ENCODE results near the gene MAPK6. TPM values are rescaled to one million over a fixed set of nuclear protein-coding genes. Genes with fewer than 3 reads are reported as not detected.

Gene MAPK6
- polyA plus RNA-seq, 1 donor (not counting 4 experiments of a cell fraction or from before 2014, with no cell fraction given): 103 TPM

- no peak for TF ChIP-seq CTCF (optimal IDR thresholded peaks at IDR 0.05 in 1 of 3, IDR thresholded peaks at IDR 0.05 in 1 of 3, conservative IDR thresholded peaks at IDR 0.05 in 1 of 3; ENCODE audit: extremely low read depth in 1 of 3, insufficient read depth in 2 of 3, low read length in 3 of 3)
- no peak for TF ChIP-seq EZH2 (IDR thresholded peaks at IDR 0.05; ENCODE audit: low read length)
- no peaks in the 10 kb centered on the region for H3K36me3 ChIP-seq (ENCODE audit: control insufficient read depth in 2 of 2, extremely low read depth in 1 of 2, insufficient read depth in 2 of 2, low read length in 2 of 2)
- H4K20me1 ChIP-seq (ENCODE audit: control insufficient read depth, extremely low read depth, insufficient read depth, low read length): no peaks in the 10 kb centered on the region
- no peak overlapping the region for H3K9ac ChIP-seq (ENCODE audit: control insufficient read depth, extremely low read depth, insufficient read depth, low read length)
- dilution Hi-C loops (cut with MboI; ENCODE audit: extremely low pct_ligation_motif_present, low sequenced_read_pairs): no loop called here
- peaks cover 35% of the 10 kb centered on the region for H3K4me1 ChIP-seq (ENCODE audit: control insufficient read depth, extremely low read depth, insufficient read depth, low read length)
- H3K9me3 ChIP-seq (ENCODE audit: control insufficient read depth, low read depth, low read length): no peaks in the 10 kb centered on the region
- no peak overlapping the region for H3K27ac ChIP-seq (ENCODE audit: control insufficient read depth, insufficient read depth, low read length)
- FAIRE-seq (no peak), DNase-seq (ENCODE audit: low read depth, low spot score) (no peak)
- H2AFZ ChIP-seq (ENCODE audit: control insufficient read depth, low read length): no peak overlapping the region
- H3K9me1 ChIP-seq (ENCODE audit: control insufficient read depth, extremely low read depth, insufficient read depth, low read length): no peaks in the 10 kb centered on the region
- no peak overlapping the region for H3K4me3 ChIP-seq (ENCODE audit: control insufficient read depth in 2 of 3, extremely low read depth in 1 of 3, insufficient read depth in 2 of 3, low read depth in 1 of 3, low read length in 3 of 3)
- H3K4me2 ChIP-seq (ENCODE audit: control insufficient read depth, extremely low read depth, insufficient read depth, low read depth, low read length): no peak overlapping the region
- H3K27me3 ChIP-seq (ENCODE audit: control insufficient read depth, extremely low read depth, insufficient read depth, low read length): no peaks in the 10 kb centered on the region
- H3K79me2 ChIP-seq (ENCODE audit: control insufficient read depth, insufficient read depth, low read length): no peaks in the 10 kb centered on the region
Measured at GRCh38 chr15:52014616-52015015, 4.4 kb upstream of the MAPK6 start.

GRCh38 chr15:52016316-52016715 is 2.7 kb upstream of the MAPK6 start:
- Histone ChIP-seq H3K4me1 (ENCODE audit: control insufficient read depth, extremely low read depth, insufficient read depth, low read length) (peaks cover 27% of the 10 kb centered on the region), H4K20me1 (ENCODE audit: control insufficient read depth, extremely low read depth, insufficient read depth, low read length) (no peaks in the 10 kb centered on the region), H3K27me3 (ENCODE audit: control insufficient read depth, extremely low read depth, insufficient read depth, low read length) (no peaks in the 10 kb centered on the region), H3K9me1 (ENCODE audit: control insufficient read depth, extremely low read depth, insufficient read depth, low read length) (no peaks in the 10 kb centered on the region), H3K9ac (ENCODE audit: control insufficient read depth, extremely low read depth, insufficient read depth, low read length) (no peak overlapping the region), H3K27ac (ENCODE audit: control insufficient read depth, insufficient read depth, low read length) (no peak overlapping the region), H3K9me3 (ENCODE audit: control insufficient read depth, low read depth, low read length) (no peaks in the 10 kb centered on the region), H2AFZ (ENCODE audit: control insufficient read depth, low read length) (no peak overlapping the region), H3K36me3 (ENCODE audit: control insufficient read depth in 2 of 2, extremely low read depth in 1 of 2, insufficient read depth in 2 of 2, low read length in 2 of 2) (no peaks in the 10 kb centered on the region), H3K79me2 (ENCODE audit: control insufficient read depth, insufficient read depth, low read length) (peaks cover 17% of the 10 kb centered on the region), H3K4me2 (ENCODE audit: control insufficient read depth, extremely low read depth, insufficient read depth, low read depth, low read length) (no peak overlapping the region), H3K4me3 (ENCODE audit: control insufficient read depth in 2 of 3, extremely low read depth in 1 of 3, insufficient read depth in 2 of 3, low read depth in 1 of 3, low read length in 3 of 3) (no peak overlapping the region)
- dilution Hi-C loops (cut with MboI; ENCODE audit: extremely low pct_ligation_motif_present, low sequenced_read_pairs): no loop called here
- TF ChIP-seq EZH2 (IDR thresholded peaks at IDR 0.05; ENCODE audit: low read length) (no peak), CTCF (optimal IDR thresholded peaks at IDR 0.05 in 1 of 3, IDR thresholded peaks at IDR 0.05 in 1 of 3, conservative IDR thresholded peaks at IDR 0.05 in 1 of 3; ENCODE audit: extremely low read depth in 1 of 3, insufficient read depth in 2 of 3, low read length in 3 of 3) (no peak)
- FAIRE-seq (no peak), DNase-seq (ENCODE audit: low read depth, low spot score) (no peak)
